AG10803 (cell line): ENCODE data around the gene SCN5A.

Experiments used
- DNase-seq: peaks from one replicate; pipeline ENCODE4 v3.0.0; 2010; ENCODE audit warnings: low read depth
- H3K4me3 ChIP-seq: 2 replicates; pipeline ENCODE4 v1.5.1; 2011; ENCODE audit warnings: mild to moderate bottlenecking, low read length, control low read depth
- CTCF ChIP-seq: conservative IDR thresholded peaks from 2 replicates; pipeline ENCODE4 v1.5.1; 2011; ENCODE audit warnings: mild to moderate bottlenecking, low read length, control low read depth, inconsistent platforms

Gene SCN5A

GRCh38 chr3:38561746-38562466 lies 87.6 kb downstream of the SCN5A start:
- TF ChIP-seq CTCF = no peak
- no peak overlapping the region for H3K4me3 ChIP-seq
- no peak for DNase-seq

- H3K4me3 ChIP-seq = no peak overlapping the region
- no peak for DNase-seq
- TF ChIP-seq CTCF = no peak
These were observed 88.3 kb downstream of the SCN5A start for GRCh38 chr3:38560996-38561717.

GRCh38 chr3:38560284-38560683 lies 89.2 kb downstream of the SCN5A start:
- TF ChIP-seq CTCF = no peak
- no peak for DNase-seq
- no peak overlapping the region for H3K4me3 ChIP-seq

GRCh38 chr3:38558864-38559263 lies 90.6 kb downstream of the SCN5A start:
- H3K4me3 ChIP-seq = no peak overlapping the region
- DNase-seq = no peak
- TF ChIP-seq CTCF = no peak

GRCh38 chr3:38556640-38557358 lies 92.7 kb downstream of the SCN5A start:
- TF ChIP-seq CTCF = no peak
- H3K4me3 ChIP-seq = no peak overlapping the region
- no peak for DNase-seq

GRCh38 chr3:38555926-38556325 lies 93.6 kb downstream of the SCN5A start:
- no peak overlapping the region for H3K4me3 ChIP-seq
- DNase-seq = no peak
- TF ChIP-seq CTCF = no peak
